Transverse colon (tissue), 4 donors: ENCODE measurements around the gene AARS1. TPM values are rescaled to one million over a fixed set of nuclear protein-coding genes. Genes with fewer than 3 reads are reported as not detected.

ENCODE experiments used
- DNase-seq: peaks from one replicate; pipeline ENCODE4 v3.0.0-alpha.2; 2019
- H3K27ac ChIP-seq, 4 donors: fragments of 200-600 bp; sonication (generic); 2 replicates each; pipeline ENCODE4 v1.5.1; 2016 to 2018; ENCODE audit warnings: inconsistent platforms in 4 of 4
- H3K27me3 ChIP-seq: fragments of 200-600 bp; sonication (generic); 2 replicates; pipeline ENCODE4 v1.5.1; 2017; ENCODE audit warnings: inconsistent platforms
- H3K36me3 ChIP-seq, 4 donors: fragments of 200-600 bp; sonication (generic); 2 replicates each; pipeline ENCODE4 v1.5.1; 2017 to 2019; ENCODE audit warnings: inconsistent platforms in 4 of 4
- H3K4me1 ChIP-seq, 4 donors: fragments of 200-600 bp; sonication (generic); 2 replicates each; pipeline ENCODE4 v1.5.1; 2017 to 2020; ENCODE audit warnings: inconsistent platforms in 4 of 4
- H3K4me3 ChIP-seq, 4 donors: fragments of 200-600 bp; sonication (generic); 1 replicate in 1 of 4; 2 replicates in 3 of 4; pipeline versions ENCODE4 v1.5.1 to v1.6.1; 2017 to 2019; ENCODE audit warnings: inconsistent platforms in 4 of 4
- H3K9me3 ChIP-seq, 2 donors: fragments of 200-600 bp; sonication (generic); 2 replicates each; pipeline ENCODE4 v1.5.1; 2017 to 2019; ENCODE audit warnings: inconsistent platforms in 2 of 2
- CTCF ChIP-seq, 5 experiments: fragments of 200-600 bp in 3 of 5; fragments of 450-650 bp in 2 of 5; sonication (generic) in 3 of 5; IDR thresholded peaks; 1 replicate in 2 of 5; 2 replicates in 3 of 5; pipeline ENCODE4 v1.5.1; 2016 to 2017; ENCODE audit warnings: antibody characterized with exemption in 5 of 5, inconsistent platforms in 3 of 5, mild to moderate bottlenecking in 2 of 5, moderate library complexity in 1 of 5
- EP300 ChIP-seq: sonication (generic); formaldehyde crosslinking; IDR thresholded peaks from one replicate; pipeline ENCODE4 v1.6.1; 2017; ENCODE audit warnings: antibody characterized with exemption, low read depth
- POLR2A ChIP-seq: fragments of 450-650 bp; IDR thresholded peaks from one replicate; pipeline ENCODE4 v1.6.1; 2016; ENCODE audit warnings: antibody characterized with exemption, mild to moderate bottlenecking, moderate library complexity
- POLR2AphosphoS5 ChIP-seq, 3 donors: sonication (generic); formaldehyde crosslinking; IDR thresholded peaks; one replicate each; pipeline ENCODE4 v1.6.1; 2016; ENCODE audit warnings: antibody characterized with exemption in 3 of 3
- WGBS, 2 donors: methylation state at CpG; one replicate each; pipeline ENCODE4 v1.1.5; 2018; ENCODE audit warnings: low coverage in 1 of 2; 5-methylcytosine and 5-hydroxymethylcytosine counted together
- in situ Hi-C, 4 donors: fragments of 200-750 bp; cut with MboI; loops; one replicate each; pipeline versions ENCODE4 v1.15.0 to v1.15.1; 2017; ENCODE audit warnings: low sequenced_read_pairs in 3 of 4, low pct_ligation_motif_present in 1 of 4, low pct_unique_long_range_greater_than_20kb in 1 of 4
- intact Hi-C: fragments of 100-400 bp; cut with DNase I; formaldehyde crosslinking; loops from one replicate; pipeline ENCODE4 v1.15.1; 2023; ENCODE audit warnings: low total_unique reads
- total RNA-seq, 4 donors: library from RNA; depleted of rRNA; stranded (reverse); fragments of >200 nt; gene quantifications; one replicate each; pipeline ENCODE4 v1.1.0, GENCODE V29; 2016

The AARS1 gene
- total RNA-seq, 4 donors from 2014 or later = 38.5 to 77.5 (median 54.6) TPM

- no peak overlapping the region for H3K4me3 ChIP-seq
- 74% methylated on average over 4 of the region's 4 CpGs; no CpG with 5 or more reads in 1 of the 2 donors for WGBS, 2 donors
- DNase-seq = no peak
- no peak overlapping the region for H3K27ac ChIP-seq
- H3K27me3 ChIP-seq = no peaks in the 10 kb centered on the region
- TF ChIP-seq POLR2A (no peak), EP300 (no peak), CTCF (IDR thresholded peaks at IDR 0.05) (no peak)
- intact Hi-C loops (loop anchor here (10.0 kb wide), 1 partner anchor 93 kb away; no protein-coding TSS in a partner anchor), in situ Hi-C loops (loop anchor here in 1 of 4 donors (25.0 kb wide), 1 partner anchor 95 kb away; the partner anchor contains the start of gene CLEC18C)
- H3K4me1 ChIP-seq = no peaks in the 10 kb centered on the region
- H3K9me3 ChIP-seq = no peaks in the 10 kb centered on the region
- H3K36me3 ChIP-seq = peaks cover 0 to 71% (median 29%) of the 10 kb centered on the region in 4 donors
Observed at GRCh38 chr16:70257391-70257790, 31.9 kb downstream of the AARS1 start.

GRCh38 chr16:70255574-70255973 is 33.7 kb downstream of the AARS1 start:
- 80 to 94% methylated on average over 1 to 9 of the region's 9 CpGs for WGBS, 2 donors
- TF ChIP-seq CTCF (IDR thresholded peaks at IDR 0.05) (no peak), POLR2A (no peak), EP300 (no peak), POLR2AphosphoS5 (IDR thresholded peaks at IDR 0.05) (no peak)
- intact Hi-C loops = loop anchor here (10.0 kb wide), 1 partner anchor 91 kb away; no protein-coding TSS in a partner anchor
- Histone ChIP-seq H3K36me3 (peaks cover 0 to 58% (median 22%) of the 10 kb centered on the region in 4 donors), H3K27ac (no peak overlapping the region), H3K4me1 (peaks cover 0 to 5% (median 4%) of the 10 kb centered on the region in 4 donors), H3K27me3 (no peaks in the 10 kb centered on the region), H3K9me3 (no peaks in the 10 kb centered on the region), H3K4me3 (no peak overlapping the region)
- in situ Hi-C loops = loop anchor here in 1 of 4 donors (25.0 kb wide), 1 partner anchor 93 kb away; the partner anchor contains the start of gene CLEC18C
- no peak for DNase-seq

GRCh38 chr16:70254965-70255286 is 34.4 kb downstream of the AARS1 start:
- intact Hi-C loops (loop anchor here (10.0 kb wide), 1 partner anchor 90 kb away; no protein-coding TSS in a partner anchor), in situ Hi-C loops (loop anchor here in 1 of 4 donors (25.0 kb wide), 1 partner anchor 93 kb away; the partner anchor contains the start of gene CLEC18C)
- no peak overlapping the region for H3K27ac ChIP-seq
- H3K9me3 ChIP-seq = no peaks in the 10 kb centered on the region
- H3K27me3 ChIP-seq = no peaks in the 10 kb centered on the region
- TF ChIP-seq POLR2AphosphoS5 (IDR thresholded peaks at IDR 0.05) = no peak
- TF ChIP-seq POLR2A = no peak
- TF ChIP-seq CTCF (IDR thresholded peaks at IDR 0.05) = no peak
- no peak for TF ChIP-seq EP300
- no peak overlapping the region for H3K4me3 ChIP-seq
- no peak for DNase-seq
- H3K4me1 ChIP-seq = peaks cover 4 to 11% (median 10%) of the 10 kb centered on the region in 4 donors
- WGBS, 2 donors = 93 to 97% methylated on average over 3 to 12 of the region's 12 CpGs
- H3K36me3 ChIP-seq = peaks cover 0 to 54% (median 22%) of the 10 kb centered on the region in 4 donors

GRCh38 chr16:70254180-70254964 is 34.9 kb downstream of the AARS1 start:
- Histone ChIP-seq H3K9me3 (no peaks in the 10 kb centered on the region), H3K27me3 (no peaks in the 10 kb centered on the region), H3K27ac (no peak overlapping the region), H3K36me3 (peaks cover 0 to 52% (median 21%) of the 10 kb centered on the region in 4 donors), H3K4me1 (peaks cover 9 to 16% (median 15%) of the 10 kb centered on the region in 4 donors), H3K4me3 (no peak overlapping the region)
- intact Hi-C loops = loop anchor here (10.0 kb wide), 1 partner anchor 90 kb away; no protein-coding TSS in a partner anchor
- 96% methylated on average over 9 of the region's 9 CpGs; no CpG with 5 or more reads in 1 of the 2 donors for WGBS, 2 donors
- no peak for DNase-seq
- TF ChIP-seq POLR2A = no peak
- TF ChIP-seq CTCF (IDR thresholded peaks at IDR 0.05) = no peak
- TF ChIP-seq POLR2AphosphoS5 (IDR thresholded peaks at IDR 0.05) = no peak
- no peak for TF ChIP-seq EP300
- in situ Hi-C loops = loop anchor here in 1 of 4 donors (25.0 kb wide), 1 partner anchor 92 kb away; the partner anchor contains the start of gene CLEC18C
